GM12865 (cell line): Measurements from ENCODE around the gene ACTN1.

ENCODE experiments used
- DNase-seq: peaks from one replicate; pipeline ENCODE4 v3.0.0; 2010; ENCODE audit warnings: low read depth
- H3K4me3 ChIP-seq: 2 replicates; pipeline ENCODE4 v1.5.1; 2011; ENCODE audit warnings: mild to moderate bottlenecking, low read depth, low read length, control low read depth
- CTCF ChIP-seq: IDR thresholded peaks from 2 replicates; pipeline ENCODE4 v1.5.1; 2011; ENCODE audit warnings: low read length, control low read depth, low read depth, inconsistent platforms; ENCODE audit not compliant: insufficient read depth; ENCODE audit errors: missing control alignments

Gene ACTN1

GRCh38 chr14:68879321-68879781 lies 99.8 kb downstream of the ACTN1 start:
- TF ChIP-seq CTCF = no peak
- DNase-seq = no peak

GRCh38 chr14:68878908-68879307 lies 100.2 kb downstream of the ACTN1 start:
- no peak for TF ChIP-seq CTCF
- H3K4me3 ChIP-seq = no peak overlapping the region
- DNase-seq = no peak

More at GRCh38 chr14:68879321-68879781, 99.8 kb downstream of the ACTN1 start:
- H3K4me3 ChIP-seq = no peak overlapping the region

GRCh38 chr14:68877993-68878575 lies 101.0 kb downstream of the ACTN1 start:
- DNase-seq = no peak
- no peak for TF ChIP-seq CTCF
- H3K4me3 ChIP-seq = no peak overlapping the region

- no peak for TF ChIP-seq CTCF
- DNase-seq = no peak
- no peak overlapping the region for H3K4me3 ChIP-seq
These were observed 102.1 kb downstream of the ACTN1 start for GRCh38 chr14:68876976-68877375.

- DNase-seq = no peak
- no peak overlapping the region for H3K4me3 ChIP-seq
- TF ChIP-seq CTCF = no peak
These were observed 104.4 kb downstream of the ACTN1 start for GRCh38 chr14:68874746-68875155.

GRCh38 chr14:68873376-68873775 lies 105.7 kb downstream of the ACTN1 start:
- no peak for DNase-seq
- TF ChIP-seq CTCF = no peak
- H3K4me3 ChIP-seq = no peak overlapping the region

- no peak overlapping the region for H3K4me3 ChIP-seq
- no peak for DNase-seq
- no peak for TF ChIP-seq CTCF
These were observed 107.7 kb downstream of the ACTN1 start for GRCh38 chr14:68871392-68871791.
